LoVo (cell line): ENCODE measurements around the gene FILIP1L.

Source experiments
- DNase-seq: peaks from one replicate; pipeline ENCODE4 v3.0.0-alpha.2; 2016; ENCODE audit warnings: low spot score

FILIP1L gene

DNA sequence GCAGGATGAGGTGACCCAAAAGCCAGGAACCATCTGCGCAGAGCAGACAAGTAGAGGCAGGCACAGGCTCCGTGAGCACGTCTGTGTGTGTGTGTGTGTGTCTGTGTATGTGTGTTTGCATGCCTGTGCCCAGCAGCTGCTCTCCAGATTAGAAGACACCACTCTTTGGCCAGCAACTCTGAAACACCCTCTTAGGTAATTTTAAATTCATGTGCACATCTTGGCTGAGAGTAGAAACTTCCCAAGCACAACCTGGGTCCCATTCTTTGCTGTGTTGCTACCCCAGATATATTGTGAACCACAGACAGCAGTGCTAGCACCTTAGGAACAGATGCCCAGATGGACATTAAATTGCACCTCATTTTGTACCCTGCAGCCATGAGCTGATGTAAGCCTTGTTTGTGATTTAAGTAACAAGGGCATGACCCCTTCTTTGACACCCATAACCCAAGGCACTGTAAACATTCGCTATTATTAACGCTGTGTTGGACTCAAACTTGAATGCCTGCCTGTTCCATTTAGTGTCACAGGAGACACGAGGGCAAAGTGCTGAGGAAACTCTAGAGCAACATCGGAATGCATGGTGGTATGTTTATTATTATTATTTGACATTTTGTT, at the start of gene FILIP1L:
FILIP1L (minus strand) TSS at position 89 of the 618 bp plus-strand sequence.
- DNase-seq, result no peak

DNA sequence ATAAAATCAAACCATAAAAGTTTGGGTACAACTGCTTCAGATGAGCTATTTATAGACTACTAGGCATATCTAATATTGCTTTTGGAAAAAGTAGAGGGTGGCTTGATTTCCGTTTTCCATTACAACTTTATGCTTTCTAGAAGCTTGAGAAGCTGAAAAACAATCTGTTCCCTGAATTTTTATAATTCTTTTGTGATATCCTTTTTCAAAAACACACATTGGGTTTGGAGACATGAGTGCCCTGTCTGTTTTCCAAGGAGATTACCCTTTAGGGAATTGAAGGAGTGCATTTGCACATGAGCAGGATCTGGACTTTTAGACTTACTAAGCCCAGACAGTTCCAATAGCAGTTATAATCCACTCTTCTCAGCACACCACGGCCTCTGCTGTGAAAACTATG, 49.5 kb upstream of the FILIP1L start:
- DNase-seq, result no peak

DNA sequence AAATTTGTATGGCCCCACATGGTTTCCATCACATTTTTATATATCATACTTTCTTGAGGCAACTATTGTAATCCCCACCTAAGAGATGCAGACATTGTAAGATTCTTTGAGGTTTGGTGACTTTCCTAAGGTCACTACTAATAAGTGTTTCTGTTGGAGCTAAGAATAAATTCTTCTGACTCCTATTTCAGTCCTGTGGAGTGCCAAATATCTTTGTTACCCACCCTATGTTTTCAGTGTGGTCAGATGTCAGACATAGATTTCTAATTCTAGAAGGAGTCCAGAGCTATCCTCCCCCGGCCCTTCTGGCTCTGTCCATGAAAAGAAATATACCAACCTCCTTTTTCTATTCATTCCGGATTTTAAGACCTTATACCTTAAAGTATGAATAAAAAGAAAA, 46.2 kb upstream of the FILIP1L start:
- no peak for DNase-seq

DNA sequence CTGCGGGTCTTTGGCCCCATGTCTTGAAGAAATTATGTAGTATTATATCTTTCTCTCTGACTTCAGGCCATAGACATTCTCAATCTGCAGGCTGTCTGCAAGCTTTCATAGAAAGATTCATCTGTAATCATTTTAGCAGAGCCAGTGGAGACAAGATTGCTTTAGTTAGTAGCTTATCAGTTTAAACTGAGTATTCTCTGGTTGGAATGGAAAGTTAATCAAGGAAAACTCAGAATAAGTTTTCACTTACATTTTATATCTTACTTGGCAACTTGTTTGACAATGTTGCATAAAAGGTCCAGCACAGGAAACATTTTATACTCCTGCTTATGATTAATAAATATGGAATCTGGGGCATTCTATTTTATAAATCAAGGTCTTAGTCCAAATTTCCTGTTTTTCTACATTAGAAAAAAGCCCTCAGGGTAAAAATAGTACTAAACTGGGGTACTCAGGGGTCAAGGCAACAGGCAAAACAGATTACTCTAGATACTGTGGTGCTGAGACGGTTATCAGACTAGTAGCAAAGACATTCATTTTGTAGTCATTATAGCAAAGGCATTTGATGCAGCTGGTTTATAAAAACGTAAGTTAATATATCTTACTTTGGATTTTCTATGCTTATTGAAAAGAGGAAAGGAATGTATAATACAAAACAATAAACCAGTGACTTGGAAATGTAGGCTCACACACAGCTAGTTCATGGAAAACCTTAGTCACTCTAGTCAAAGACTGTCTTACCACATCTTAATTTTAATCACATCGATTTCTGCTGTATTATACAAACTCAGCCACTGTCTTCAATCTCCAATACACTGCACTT, 45.2 kb upstream of the FILIP1L start:
- no peak for DNase-seq

DNA sequence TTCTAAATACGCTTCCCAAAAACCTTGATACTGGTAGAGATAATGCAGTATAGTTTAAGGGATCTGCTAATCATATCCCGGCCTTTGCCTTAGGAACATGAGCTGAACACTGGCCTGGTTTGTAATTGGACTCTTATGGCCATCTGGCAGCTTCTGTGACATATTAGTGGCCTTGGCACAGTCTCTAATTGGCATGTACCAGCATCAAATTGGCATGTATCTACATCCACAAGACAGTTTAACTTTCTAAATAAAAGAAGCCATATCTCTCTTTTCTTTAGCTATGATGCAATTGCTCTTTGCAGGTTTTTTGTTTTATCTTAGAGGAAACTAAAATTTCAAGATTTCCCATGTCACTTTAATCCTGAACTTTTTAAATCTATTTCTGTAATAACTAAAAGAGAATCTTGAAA, 44.6 kb upstream of the FILIP1L start:
- no peak for DNase-seq

DNA sequence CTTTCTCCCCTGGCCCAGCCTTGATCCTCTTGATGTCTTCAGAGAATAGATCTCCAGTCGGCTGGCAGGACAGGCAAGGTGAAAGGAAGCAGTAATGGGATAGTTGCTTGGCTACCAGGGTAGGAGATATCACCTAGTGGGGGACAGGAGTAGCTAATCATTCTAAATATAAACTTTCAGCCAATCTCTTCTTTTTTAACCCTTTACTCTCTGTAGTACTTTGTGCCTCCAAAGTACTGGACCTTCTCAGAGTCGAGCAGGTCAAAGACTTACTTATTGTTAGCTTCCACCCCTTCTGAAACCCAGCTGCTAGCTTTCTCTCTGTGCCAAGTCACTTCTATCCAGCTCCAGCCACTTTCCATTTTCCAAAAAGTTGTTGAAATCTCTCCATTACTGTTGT, 43.4 kb upstream of the FILIP1L start:
- no peak for DNase-seq

DNA sequence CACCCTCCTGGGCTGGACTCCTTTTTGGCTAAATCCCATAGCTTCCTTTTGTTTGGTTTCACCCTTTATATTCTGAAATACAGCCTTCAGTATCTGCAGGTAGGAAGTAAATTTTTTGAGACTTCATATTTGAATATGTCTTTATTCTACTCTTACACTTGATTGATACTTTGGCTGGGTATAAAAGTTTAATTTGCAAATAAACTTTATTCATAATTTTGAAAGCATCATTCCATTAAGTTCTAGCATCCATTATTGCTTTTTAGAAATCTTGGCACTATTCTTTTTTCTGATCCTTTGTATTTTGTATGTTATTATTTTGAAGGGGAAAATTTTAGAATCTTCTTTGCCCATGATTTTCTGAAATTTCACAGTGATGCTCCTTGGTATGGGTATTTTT, 41.3 kb upstream of the FILIP1L start:
- no peak for DNase-seq

DNA sequence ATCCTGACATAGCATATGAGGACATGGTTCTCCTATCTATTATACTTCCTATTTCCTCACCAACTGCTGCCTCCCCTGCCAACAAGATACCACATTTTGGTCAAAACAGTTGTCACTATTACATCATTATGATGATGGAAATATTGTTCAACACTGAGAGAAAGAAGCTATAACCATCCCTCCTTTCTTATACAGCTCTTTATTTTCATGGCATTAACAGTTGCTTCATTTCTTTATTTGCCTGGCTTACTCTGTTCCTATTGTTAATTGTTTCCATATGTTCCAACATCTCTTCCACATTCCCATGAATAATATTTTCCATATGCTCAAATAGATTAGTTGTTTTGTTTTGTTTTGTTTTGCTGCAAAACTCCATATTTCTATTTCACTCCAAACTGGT, 40.8 kb upstream of the FILIP1L start:
- no peak for DNase-seq

DNA sequence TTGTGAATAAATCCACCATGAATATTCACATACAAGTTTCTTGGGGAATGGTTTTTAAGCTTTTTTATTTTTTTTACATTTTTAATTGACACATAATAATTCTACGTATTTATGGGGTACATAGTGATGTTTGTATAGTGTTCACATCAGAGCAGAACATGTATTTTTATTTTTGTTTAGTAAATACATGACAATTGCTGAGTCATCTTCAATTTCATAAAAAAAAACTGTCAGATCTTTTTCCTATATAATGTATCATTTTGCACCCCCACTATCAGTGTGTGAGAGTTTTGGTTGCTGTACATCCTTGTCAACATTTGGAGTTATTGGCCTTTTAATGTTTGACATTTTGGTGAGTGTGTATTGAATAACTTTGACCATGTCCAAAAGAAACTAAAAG, 39.9 kb upstream of the FILIP1L start:
- DNase-seq, result no peak

DNA sequence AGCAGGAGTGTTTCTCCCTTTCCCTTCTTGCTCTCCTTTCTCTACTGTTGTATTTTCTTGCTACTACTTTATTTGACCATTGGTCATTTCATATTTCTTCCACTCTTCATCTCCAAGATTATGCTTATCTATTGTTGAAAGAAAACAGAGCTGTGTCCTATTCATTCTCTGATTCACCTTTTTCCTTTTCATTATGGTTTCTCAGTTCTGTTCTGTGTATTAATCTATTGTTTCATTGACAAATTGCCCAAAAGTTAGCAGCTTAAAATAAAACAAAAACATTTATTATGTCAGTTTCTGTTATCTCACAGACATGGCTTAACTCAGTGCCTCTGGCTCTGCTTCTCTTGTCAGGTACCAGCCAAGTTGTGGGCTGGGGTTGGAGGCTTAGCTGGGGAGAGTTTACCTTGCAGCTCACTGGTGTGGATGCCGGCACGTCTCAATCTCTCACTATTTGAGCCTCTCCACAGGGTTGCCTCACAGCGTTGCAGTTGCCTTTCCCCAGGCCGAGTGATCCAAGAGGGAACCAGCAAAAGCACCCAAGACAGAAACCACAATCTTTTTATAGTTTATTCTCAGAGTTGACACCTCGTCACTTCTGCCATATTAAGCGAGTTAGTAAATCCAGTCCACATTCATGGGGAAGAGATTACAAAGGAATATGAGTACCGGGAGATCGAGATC, 36.9 kb upstream of the FILIP1L start:
- DNase-seq, result no peak

DNA sequence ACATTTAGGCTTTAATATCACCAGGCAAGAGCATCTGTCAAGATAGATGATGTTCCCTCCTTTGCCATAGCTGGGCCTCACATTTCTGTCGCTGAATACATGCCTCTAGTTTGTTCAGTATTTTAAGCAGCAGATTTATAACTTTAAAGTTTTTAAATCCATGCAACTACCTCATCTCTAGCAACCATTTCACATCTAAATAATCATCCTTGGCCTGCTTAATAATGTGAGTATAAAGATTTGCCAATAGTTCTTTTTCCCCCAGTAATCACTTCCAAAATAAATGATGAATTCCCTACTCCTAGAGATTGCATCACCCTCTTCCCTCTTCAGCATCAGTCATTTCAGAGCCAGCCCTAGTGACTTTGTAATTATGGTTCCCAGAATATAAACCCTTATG, 36.2 kb upstream of the FILIP1L start:
- no peak for DNase-seq

DNA sequence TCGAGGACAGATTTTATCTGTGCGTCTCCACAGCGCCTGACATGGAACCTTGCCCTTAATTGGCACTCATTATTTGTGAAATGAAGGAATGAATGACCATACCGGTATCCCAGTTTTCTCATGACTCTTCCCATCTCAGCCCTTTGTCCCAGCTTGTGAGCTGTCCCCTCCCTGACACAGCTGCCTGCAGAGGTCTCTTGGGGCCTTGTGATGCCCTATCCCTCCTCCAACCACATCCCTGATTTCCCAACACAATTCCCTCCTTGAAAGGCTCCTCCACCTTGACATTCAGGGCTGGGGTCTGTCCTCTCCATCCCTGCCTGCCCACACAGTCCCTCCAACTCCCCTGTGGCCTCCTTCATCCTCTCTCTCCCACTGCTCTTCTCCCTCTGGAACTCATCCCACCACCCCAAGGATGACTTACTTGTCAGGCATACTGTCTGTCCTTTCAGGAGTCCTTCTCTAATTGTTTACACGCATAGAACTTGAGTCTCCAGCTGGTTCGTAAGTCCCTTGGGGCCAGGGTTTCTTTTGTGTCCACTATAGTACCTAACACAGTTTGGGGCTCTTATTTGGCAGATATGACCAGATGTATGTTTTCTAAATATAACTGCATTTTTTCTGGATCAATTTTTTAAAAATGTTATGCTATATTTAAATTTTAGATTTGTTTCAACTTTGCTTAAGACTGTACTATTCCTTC, 35.6 kb upstream of the FILIP1L start:
- no peak for DNase-seq

DNA sequence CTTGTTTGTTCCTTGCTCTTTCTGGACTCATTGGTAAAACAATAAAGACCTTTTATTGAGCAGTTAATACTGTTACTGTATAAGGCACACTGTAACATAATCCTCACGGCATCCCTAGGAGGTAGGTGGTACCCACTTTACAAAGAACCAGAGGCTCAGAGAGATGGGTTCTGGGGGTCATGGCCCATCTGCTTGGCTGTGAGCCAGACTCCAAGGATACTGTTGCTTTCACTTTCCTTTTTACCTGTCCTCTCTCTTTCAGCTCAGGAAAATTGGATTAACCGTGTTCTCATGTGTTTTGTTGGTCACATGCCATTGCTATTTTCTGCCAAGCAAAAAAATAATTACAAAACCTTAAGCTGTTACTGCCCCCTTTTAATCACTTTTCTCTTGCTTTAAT, 34.8 kb upstream of the FILIP1L start:
- DNase-seq, result no peak

DNA sequence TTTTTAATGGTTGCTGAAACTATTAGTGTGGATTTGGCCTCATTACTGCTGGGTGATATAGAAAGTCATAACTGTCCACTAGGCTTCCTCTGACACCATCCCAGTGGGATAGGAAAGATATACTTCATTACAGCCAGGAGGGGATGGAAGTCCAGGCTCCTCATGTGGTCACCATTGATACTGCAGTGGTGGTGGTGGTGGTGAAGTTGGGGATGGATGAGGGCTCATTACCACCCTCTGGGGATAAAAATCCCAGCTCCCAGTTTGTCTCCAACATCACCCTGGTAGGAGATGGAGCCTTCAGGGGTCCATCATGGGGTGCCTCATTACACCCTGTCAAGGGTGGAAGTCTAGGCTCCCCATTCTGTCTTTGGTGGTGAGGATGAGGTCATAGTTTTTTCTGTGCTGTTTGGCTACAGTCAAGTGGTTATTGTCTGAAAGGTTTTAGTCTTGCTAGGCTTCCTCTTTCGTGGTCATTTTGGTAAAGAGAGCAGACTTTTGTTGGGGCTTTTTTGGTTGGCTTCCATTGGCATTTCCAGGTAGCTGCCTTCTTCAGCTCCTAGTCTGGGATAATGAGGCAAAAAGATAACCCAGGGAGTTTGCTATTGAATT, 30.1 kb upstream of the FILIP1L start:
- DNase-seq, result no peak

DNA sequence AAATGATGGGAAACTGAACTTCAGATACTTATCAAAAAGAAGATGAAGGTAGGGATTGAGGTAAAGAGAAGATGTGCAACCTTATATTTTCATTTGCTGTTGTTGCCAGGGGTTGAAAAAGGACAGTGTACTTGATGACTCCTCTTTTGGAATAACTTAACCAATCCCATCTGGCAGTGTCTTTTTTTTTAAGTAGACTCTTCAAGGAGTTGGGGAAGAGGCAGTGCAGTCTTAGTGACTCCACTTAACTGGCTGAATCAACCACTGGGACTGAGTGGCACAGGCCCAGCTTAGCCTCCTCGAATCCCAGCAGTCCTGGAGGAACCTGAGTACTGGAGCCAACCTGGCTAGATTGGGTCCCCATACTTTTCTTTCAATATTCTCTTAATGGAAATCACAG, 27.3 kb upstream of the FILIP1L start:
- DNase-seq, result no peak

DNA sequence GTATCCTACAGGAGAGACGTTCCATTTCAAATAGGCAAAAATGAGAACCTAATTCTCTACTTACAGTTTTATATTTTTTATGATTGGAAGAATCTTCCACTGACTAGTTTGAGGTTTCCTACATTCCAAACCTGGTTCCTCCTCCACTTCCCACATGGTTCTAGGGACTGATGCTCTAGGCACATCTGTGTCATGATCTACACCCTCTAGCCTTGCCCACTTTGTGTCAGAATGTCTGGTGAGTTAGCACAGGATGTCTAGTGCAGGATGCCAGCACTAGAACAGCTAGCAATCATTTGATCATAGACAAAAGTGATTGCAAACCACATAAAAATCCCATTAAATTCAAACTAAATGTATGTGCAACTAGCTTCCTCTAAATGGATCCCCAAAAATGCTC, 26.7 kb upstream of the FILIP1L start:
- DNase-seq, result no peak

DNA sequence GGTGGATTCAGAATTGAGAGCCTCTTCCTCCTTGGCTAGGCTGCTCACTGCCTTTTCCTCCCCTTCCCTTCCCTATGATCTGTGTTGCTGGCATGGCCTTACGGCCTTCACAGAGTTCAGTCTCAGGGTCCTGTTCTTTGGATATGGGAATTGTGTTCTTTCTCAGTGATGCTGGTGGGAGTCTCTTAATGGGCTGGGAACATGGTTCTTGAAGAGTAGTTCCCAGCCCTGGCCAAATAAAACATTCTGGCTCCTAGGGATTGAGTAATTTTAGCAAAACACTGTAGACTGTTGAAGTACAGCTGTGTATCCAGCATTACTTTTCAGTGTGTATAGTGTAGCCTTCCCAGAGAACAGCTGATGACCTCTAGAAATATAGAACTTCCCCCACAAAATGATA, 22.6 kb upstream of the FILIP1L start:
- DNase-seq, result no peak

DNA sequence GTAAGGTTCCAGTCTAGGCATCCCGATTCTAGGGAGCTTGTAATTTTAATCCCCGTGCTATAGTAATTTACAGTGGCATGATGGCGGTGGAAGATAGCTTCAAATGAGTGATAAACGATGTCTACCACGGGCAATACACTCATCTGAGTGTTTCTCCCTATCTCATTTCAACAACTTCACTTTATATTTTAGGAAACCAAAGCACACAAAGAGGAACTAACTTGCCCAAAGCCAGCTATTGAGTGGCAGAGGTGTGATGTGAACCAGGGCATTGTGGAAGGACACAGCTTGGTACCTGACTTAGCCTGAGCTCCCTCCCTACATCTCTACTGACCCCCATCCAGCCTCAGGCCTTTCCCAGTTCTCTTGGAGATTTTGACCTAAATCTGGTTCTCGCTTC, 16.9 kb upstream of the FILIP1L start:
- no peak for DNase-seq

DNA sequence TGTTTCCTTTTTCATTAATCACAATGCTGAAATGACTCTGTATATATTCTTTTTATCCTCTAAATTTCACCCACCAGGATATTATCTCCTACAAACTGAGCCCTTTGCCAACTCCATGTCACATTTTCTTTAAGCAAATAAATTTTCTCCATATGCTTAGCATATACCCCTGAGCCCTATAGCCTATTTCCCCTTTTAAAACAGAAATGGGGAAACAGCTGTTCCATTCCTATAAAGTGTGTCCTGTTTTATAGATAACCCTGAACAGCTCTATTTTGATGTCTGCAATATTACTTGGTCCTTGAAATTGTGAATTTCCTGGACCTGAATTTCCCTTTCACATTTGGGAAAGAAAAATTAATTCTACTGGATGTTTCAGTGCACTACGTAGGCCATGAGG, 15.6 kb upstream of the FILIP1L start:
- DNase-seq, result no peak

DNA sequence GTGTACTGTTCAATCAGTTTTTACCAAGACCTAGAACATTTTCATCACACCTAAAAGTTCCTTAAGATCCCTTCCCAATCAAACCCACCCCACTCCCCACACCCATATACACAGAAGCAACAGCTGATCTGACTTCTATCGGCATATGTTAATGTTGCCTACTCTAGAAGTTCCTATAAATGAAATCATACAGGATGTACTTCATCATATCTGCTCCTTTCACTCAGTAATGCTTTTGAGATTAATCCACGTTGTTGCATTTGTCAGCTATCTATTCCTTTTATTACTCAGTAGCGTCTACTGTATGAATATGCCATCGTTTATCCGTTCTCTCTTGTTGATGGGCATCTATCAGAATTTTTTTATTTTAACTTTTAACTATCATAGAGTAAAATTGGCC, 14.3 kb upstream of the FILIP1L start:
- no peak for DNase-seq

DNA sequence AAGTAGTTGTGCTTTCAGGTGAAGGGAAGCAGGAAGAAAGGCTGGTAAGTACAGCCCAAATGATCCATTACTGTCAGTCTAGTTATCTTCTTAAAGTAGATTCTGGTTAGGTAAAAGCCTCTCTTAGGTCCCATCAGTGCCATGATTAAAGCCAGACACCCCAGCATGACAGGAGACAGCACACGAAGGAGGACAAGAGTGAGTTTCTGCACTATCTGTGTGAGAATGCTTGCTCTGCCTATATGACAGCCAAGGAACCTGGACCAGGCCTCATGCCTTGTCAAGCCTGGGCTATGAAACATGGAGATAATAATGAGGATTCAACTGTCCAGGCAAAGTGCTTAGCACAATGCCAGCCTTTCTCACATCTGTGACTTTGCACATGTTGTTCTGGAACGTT, 13.5 kb upstream of the FILIP1L start:
- no peak for DNase-seq
